Renal pelvis (tissue), 12 donors: ENCODE data around the gene PANX3. TPM values are rescaled to one million over a fixed set of nuclear protein-coding genes. Genes with fewer than 3 reads are reported as not detected.
"Not testable (repeated sequence)": the region's sequence is repeated elsewhere in the genome, so short reads cannot be mapped to it uniquely, and the experiment has no call there.

Source experiments
- DNase-seq: peaks from one replicate; pipeline ENCODE4 v3.0.0-alpha.2; 2013
- long read RNA-seq, 16 experiments: transcript quantifications; one replicate each; lab custom pipeline, GENCODE V29; 2026
- polyA plus RNA-seq, 3 donors: library from polyadenylated mRNA; unstranded; fragments of 120-200 nt; gene quantifications; one replicate each; pipeline ENCODE4 v1.2.1, GENCODE V29; 2013; ENCODE audit not compliant: insufficient read length in 3 of 3

Gene PANX3, protein sequence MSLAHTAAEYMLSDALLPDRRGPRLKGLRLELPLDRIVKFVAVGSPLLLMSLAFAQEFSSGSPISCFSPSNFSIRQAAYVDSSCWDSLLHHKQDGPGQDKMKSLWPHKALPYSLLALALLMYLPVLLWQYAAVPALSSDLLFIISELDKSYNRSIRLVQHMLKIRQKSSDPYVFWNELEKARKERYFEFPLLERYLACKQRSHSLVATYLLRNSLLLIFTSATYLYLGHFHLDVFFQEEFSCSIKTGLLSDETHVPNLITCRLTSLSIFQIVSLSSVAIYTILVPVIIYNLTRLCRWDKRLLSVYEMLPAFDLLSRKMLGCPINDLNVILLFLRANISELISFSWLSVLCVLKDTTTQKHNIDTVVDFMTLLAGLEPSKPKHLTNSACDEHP
- not detected for polyA plus RNA-seq
- long read RNA-seq, donor 1 = 0 reads
- long read RNA-seq, donor 2 = 0 reads
- long read RNA-seq, donor 3 = 0 reads
- long read RNA-seq, donor 4 = 0 reads
- long read RNA-seq, donor 5 = 0 reads
- long read RNA-seq, donor 6 = 0 reads
- long read RNA-seq, donor 7 = 0 reads
- long read RNA-seq, donor 8 = 0 reads
- long read RNA-seq, donor 9 = 0 reads
- long read RNA-seq, donor 10 = 0 reads
- long read RNA-seq, donor 11 = 0 reads
- long read RNA-seq, donor 12 = 0 reads
- long read RNA-seq, donor 13 = 0 reads
- long read RNA-seq, donor 14 = 0 reads
- long read RNA-seq, donor 15 = 0 reads
- long read RNA-seq, donor 16 = 0 reads

GRCh38 chr11:124611064-124611463 lies at the start of gene PANX3:
TSS of gene PANX3 (plus strand) at chr11:124611428. CDS start at chr11:124611557, 129 bp downstream.
- no peak for DNase-seq

DNA sequence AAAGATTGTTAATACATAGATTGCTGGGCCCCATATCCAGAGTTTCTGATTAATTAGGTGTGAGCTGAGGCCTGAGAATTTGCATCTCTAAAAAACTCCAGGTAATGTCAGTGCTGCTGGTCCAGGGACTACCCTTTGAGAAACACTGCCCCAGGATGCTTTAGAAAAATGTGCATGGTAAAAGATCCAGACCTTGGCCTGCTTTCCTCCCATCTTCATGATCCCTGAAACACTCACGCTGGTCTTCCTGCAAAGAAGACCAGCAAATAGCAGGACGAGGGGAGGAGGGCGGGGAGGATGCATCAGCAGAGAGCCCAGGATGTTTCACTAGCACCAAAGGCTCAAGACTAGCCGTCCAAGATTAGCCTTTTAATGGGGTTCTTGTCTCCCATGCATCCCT lies 41.5 kb upstream of the PANX3 start, which contains the start of gene OR8A1:
OR8A1 (plus strand) TSS at position 301 of the 400 bp plus-strand sequence. CDS start 123 bp downstream, outside the sequence.
- no peak for DNase-seq

DNA sequence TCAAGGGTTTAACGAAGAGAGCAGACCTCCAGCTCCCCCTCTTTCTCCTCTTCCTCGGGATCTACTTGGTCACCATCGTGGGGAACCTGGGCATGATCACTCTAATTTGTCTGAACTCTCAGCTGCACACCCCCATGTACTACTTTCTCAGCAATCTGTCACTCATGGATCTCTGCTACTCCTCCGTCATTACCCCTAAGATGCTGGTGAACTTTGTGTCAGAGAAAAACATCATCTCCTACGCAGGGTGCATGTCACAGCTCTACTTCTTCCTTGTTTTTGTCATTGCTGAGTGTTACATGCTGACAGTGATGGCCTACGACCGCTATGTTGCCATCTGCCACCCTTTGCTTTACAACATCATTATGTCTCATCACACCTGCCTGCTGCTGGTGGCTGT lies 41.1 kb upstream of the PANX3 start:
- no peak for DNase-seq

DNA sequence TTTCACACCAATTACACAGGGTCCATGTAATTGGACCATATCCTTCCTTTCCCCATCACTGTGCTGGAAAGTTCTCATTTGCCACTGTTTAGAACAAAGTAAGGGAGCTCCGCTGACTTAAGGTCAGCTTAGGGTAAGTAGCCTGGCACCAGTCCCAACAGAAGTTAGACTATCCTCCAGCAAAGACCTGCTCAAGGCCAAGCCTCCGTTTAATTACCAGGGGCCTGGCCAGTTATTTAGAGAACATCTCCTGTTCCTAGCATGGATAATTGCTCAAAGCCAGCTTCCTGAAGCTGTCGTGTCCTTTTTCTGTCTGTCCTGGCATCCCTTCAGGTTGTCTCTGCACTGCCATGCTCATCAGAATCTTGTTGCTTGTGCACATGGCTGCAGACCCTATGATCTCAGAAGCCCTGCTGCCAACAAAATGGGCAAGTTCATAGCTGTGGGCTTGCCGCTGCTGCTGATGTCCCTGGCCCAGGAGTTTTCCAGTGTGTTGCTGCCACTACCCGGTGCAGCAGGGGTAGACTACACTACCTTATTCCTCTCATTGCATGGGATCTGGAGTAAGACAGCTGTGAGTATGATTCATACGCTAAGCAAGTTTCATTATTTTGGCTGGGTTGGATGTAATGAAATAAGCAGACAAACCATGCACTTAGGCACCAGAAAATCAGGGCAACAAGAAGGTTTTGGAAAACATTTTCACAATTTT lies 33.4 kb upstream of the PANX3 start:
- DNase-seq = no peak

- no peak for DNase-seq
These were observed 32.5 kb upstream of the PANX3 start for GRCh38 chr11:124578761-124579160.

DNA sequence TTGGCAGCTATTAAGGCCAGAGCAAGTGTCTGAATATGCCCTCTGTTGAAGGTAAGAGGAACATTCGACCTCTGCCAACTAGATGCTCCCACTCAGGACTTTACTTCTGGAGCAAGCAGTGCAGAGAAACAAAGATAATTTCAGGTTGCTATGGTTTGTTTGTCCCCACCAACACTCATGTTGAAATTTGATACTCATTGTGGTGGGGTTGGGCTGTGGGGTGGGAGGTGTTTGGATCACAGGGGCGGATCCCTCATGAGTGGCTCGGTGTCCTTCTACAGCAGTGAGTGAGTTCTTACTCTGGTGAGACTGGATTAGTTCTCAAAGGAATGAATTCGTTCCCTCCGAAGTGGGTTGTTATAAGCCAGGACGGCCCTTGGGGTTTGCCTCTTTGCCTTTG lies 29.4 kb upstream of the PANX3 start:
- DNase-seq = no peak

DNA sequence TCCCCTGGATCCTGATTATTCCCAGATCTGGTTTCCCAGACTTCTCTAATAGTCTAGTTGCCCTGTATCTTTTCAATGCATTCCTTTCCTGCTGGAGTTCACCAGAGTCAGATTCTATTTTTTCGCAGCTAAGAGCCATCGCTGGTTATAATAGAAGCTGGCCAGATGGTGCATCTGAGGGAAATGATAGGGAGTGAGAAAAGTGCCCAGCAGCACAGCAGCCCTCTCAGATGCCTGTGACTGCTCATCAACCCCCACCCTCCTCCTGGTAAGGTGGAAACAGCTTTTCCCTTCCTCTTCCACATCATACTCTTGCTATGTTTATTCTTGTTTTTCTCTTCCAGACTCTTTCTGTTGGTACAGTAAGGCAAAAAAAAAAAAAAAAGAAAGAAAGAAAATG lies 28.7 kb upstream of the PANX3 start:
- no peak for DNase-seq

GRCh38 chr11:124583781-124584180 lies 27.4 kb upstream of the PANX3 start:
- no peak for DNase-seq

GRCh38 chr11:124584681-124585372 lies 26.4 kb upstream of the PANX3 start:
- DNase-seq = no peak

DNA sequence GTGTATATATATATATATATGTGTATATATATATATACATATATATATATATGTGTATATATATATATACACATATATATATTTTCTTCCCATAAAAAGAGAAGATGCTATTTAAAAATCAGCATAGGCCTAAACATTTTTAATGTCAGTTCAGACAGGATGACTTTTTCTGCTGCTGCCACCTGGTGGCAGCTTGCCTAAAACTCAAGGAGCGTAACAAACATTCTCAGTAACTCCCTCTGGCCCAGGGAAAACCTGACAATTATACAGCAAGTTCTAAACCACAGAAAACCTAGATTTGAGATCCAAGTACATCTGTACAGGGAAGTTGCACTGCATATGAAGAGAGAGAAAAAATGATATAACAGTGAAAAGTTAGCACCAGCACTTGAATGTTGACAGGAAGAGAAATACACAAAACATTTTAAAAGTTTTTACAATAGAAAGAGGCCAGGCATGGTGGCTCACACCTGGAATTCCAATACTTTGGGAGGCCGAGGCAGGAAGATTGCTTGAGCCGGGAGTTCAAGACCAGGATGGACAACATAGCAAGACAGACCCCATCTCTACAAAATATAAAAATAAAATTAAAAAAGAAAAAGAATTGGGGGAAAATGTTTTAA lies 24.9 kb upstream of the PANX3 start:
- peak; percentile 54 for DNase-seq

DNA sequence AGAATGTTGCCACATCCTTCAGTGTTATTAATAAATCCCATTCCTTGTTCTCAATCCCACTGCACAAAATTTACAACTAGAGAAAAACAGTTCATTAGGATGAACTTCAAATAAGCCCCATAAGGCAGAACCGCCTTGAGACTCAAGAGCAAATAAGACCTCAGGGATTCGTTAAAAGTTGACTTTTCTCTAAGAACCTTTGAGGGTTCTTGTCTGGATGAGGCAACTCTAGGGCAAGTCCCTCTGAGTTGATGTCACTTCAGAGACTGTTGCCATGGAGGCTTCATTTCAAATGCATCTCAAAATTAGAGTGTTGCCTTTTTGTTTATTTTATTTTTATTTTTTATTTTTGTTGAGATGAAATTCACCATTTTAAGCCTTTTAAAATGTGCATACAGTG lies 19.8 kb upstream of the PANX3 start:
- no peak for DNase-seq

DNA sequence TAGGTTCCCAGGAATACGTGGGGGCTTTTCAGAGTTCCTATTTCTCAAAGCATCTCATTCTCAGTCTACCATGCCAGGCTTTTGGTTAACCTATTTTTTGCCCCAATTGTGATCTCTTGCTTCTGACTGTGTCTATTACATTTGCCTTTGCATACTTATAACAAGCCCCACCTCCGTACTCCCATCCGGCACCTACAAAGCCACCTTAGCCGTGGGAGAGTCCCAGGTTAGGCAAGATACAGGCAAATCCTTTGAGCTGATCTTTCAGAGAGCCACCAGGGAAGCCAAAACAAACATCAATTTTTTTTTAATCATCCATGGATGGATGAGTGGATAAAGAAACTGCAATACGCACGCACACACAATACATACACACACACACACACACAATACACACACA lies 18.6 kb upstream of the PANX3 start:
- no peak for DNase-seq

DNA sequence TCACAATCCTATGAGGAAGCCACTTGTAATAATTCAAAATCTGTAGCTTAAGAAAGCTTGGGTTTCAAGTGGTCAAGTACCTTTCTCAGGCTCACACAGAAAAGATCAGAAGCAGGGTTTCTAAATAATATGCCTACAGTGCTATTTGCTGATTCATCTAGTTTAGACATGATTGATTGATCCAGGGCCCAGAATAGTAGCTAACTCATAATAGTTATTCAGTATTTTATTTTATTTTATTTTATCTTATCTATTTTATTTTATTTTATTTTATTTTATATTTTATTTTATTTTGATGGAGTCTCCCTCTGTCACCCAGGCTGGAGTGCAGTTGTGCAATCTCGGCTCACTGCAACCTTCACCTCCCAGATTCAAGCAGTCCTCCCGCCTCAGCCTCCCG lies 15.9 kb upstream of the PANX3 start:
- DNase-seq = no peak

- no peak for DNase-seq
These were observed 13.6 kb upstream of the PANX3 start for GRCh38 chr11:124597626-124598025.

GRCh38 chr11:124600621-124601320 lies 10.5 kb upstream of the PANX3 start:
- no peak for DNase-seq

GRCh38 chr11:124602193-124602592 lies 9.0 kb upstream of the PANX3 start:
- DNase-seq = no peak

- DNase-seq = not testable (repeated sequence)
These were observed 8.5 kb upstream of the PANX3 start for GRCh38 chr11:124602723-124603122.

DNA sequence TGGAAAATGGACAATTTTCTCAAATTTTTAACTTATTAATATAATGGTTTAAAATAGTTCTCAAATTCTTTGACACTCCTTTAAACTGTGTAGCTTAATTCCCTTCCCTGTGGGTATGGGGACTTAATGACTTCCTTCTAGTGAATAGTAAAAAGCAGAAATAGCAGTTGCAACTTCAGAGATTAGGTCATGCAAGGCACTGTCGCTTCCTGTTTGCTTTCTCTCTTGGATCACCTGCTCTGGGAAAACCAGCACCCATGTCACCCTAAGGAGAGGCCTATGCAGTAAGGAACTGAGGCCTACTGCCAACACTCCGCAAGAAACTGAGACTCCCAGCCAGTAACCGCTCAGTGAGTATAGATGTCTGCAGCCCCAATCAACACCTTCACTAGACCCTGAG lies 5.5 kb upstream of the PANX3 start:
- no peak for DNase-seq

DNA sequence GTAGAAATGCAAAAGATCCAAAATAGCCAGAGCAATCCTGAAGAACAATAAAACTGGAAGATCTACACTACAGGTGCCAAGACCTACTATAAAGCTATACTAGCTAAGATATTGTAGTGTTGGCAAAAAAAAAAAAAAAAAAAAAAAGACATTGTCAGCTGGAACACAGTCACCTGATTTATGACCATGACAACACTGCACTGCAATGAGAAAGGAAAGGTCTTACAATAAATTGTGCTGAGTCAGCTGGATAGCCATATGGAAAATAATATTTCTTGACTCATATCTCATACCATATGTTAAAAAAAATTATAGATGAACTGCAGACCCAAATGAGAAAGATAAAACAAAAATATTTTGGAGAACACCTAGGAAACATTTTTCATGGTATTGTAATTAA lies 3.1 kb upstream of the PANX3 start:
- no peak for DNase-seq

GRCh38 chr11:124610295-124610694 lies 933 bp upstream of the PANX3 start:
- no peak for DNase-seq

GRCh38 chr11:124612045-124612444 lies 817 bp downstream of the PANX3 start:
- no peak for DNase-seq
